A673 (cell line): ENCODE measurements around the gene ARFGAP1. TPM values are rescaled to one million over a fixed set of nuclear protein-coding genes. Genes with fewer than 3 reads are reported as not detected.

ENCODE experiments used
- BruUV-seq: library from RNA; stranded (reverse); fragments of 400-500 nt; replicated peaks from 2 replicates; lab custom pipeline; 2021; lab: Mats Ljungman, UMichigan
- CTCF ChIA-PET: fragments of 300-600 bp; sonication (Branson Sonifier 250); formaldehyde crosslinking; loops from one replicate; lab custom pipeline; 2022; ENCODE audit warnings: antibody characterized with exemption; lab: Charles Lee
- POLR2A ChIA-PET: fragments of 300-600 bp; sonication (Branson Sonifier 250); formaldehyde crosslinking; loops from one replicate; lab custom pipeline; 2022; ENCODE audit warnings: antibody characterized with exemption; ENCODE audit not compliant: low non-redundant PET; lab: Charles Lee
- DNase-seq: peaks from one replicate; pipeline ENCODE4 v3.0.0-alpha.2; 2015; ENCODE audit warnings: low spot score
- H3K27ac ChIP-seq: fragments of 200-600 bp; sonication (generic); 2 replicates; pipeline ENCODE4 v1.5.1; 2016; ENCODE audit warnings: mixed run types, low read depth, mild to moderate bottlenecking, mixed read lengths, antibody characterized with exemption, low read length; ENCODE audit not compliant: poor library complexity, severe bottlenecking
- H3K27me3 ChIP-seq: fragments of 200-600 bp; sonication (generic); replicated peaks from 2 replicates; pipeline ENCODE4 v1.6.1; 2017; ENCODE audit warnings: mixed run types, low read depth, mild to moderate bottlenecking, mixed read lengths, antibody characterized with exemption, low read length; ENCODE audit not compliant: insufficient read depth, poor library complexity
- H3K36me3 ChIP-seq: fragments of 200-600 bp; sonication (generic); 2 replicates; pipeline ENCODE4 v1.6.1; 2016; ENCODE audit warnings: mixed run types, mild to moderate bottlenecking, mixed read lengths, antibody characterized with exemption, low read length; ENCODE audit not compliant: insufficient read depth, poor library complexity, severe bottlenecking
- H3K4me1 ChIP-seq: fragments of 200-600 bp; sonication (generic); 2 replicates; pipeline ENCODE4 v1.6.1; 2017; ENCODE audit warnings: mixed run types, mild to moderate bottlenecking, mixed read lengths, antibody characterized with exemption, low read length; ENCODE audit not compliant: insufficient read depth, poor library complexity, severe bottlenecking
- H3K4me3 ChIP-seq: fragments of 200-600 bp; sonication (generic); 2 replicates; pipeline ENCODE4 v1.5.1; 2016; ENCODE audit warnings: low read depth, mixed run types, mild to moderate bottlenecking, mixed read lengths, low read length; ENCODE audit not compliant: poor library complexity, severe bottlenecking
- H3K9me3 ChIP-seq: fragments of 200-600 bp; sonication (generic); 2 replicates; pipeline ENCODE4 v1.6.1; 2016; ENCODE audit warnings: mixed run types, low read depth, mild to moderate bottlenecking, mixed read lengths, antibody characterized with exemption, low read length; ENCODE audit not compliant: poor library complexity, severe bottlenecking
- EZH2 ChIP-seq: fragments of 200-600 bp; sonication (generic); IDR thresholded peaks from 2 replicates; pipeline ENCODE4 v1.6.1; 2017; ENCODE audit warnings: borderline replicate concordance, low read depth, mild to moderate bottlenecking, mixed read lengths, antibody characterized with exemption, low read length; ENCODE audit not compliant: poor library complexity, severe bottlenecking
- intact Hi-C: fragments of 100-400 bp; cut with micrococcal nuclease; formaldehyde crosslinking; loops from one replicate; pipeline ENCODE4 v1.10.0; 2022; ENCODE audit not compliant: unreplicated experiment
- total RNA-seq: library from RNA; stranded (reverse); gene quantifications from 2 replicates; pipeline ENCODE4 v1.2.3, GENCODE V29; 2021
- TF ChIP-seq, protein P1 (sequence below): fragments of 300-800, 200-600 bp; sonication (generic); conservative IDR thresholded peaks from 2 replicates; pipeline ENCODE4 v1.5.1; 2017; ENCODE audit warnings: low read depth, mild to moderate bottlenecking, antibody characterized with exemption, low read length, moderate library complexity, mixed read lengths

The ARFGAP1 gene
- total RNA-seq, 1 experiment from 2014 or later: 90.4 TPM

DNA sequence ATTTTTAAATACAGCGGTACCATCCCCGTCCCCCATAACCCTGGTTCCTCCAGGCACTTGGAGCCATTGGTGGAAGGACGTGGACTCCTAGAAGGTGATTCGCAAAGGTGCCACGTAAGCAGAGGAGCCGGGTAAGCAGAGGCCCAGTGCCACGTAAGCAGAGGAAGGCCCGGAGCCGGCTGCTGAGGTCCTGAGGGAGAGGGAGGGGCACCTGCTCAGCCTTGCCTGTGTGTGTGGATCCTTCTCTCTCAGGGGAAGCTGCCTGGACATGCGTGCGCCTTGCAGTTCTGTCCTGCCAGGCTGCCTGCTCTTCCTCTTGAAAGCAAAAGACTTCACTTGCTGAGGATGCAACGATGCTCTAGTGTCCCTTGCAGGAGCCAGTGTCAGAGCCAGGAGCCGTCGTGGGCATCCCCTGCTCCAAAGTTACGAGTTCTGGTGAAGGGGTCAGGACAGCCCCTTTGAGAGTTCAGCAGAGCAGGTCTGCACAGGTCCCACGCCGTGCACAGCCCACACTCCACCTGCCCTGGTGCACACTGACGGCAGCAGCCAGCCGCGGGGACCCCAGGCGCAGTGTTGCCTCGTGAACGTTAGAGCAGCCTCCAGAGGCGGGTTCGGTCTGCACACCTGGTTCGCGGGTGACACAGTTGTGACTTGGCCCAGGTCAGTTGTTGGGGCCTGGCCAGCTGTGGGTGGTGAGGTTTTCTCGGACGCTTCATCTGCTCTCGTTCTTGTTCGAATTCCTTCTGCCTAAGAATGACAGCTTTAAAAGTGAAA is 16.5 kb upstream of the ARFGAP1 start:
- H3K4me3 ChIP-seq: no peak overlapping the region
- CTCF ChIA-PET: no interaction called here
- intact Hi-C loops: no loop called here
- H3K9me3 ChIP-seq: no peaks in the 10 kb centered on the region
- H3K4me1 ChIP-seq: no peaks in the 10 kb centered on the region
- H3K27me3 ChIP-seq: peaks cover 55% of the 10 kb centered on the region
- no peak overlapping the region for H3K27ac ChIP-seq
- no peak for TF ChIP-seq EZH2
- TF ChIP-seq, protein P1, sequence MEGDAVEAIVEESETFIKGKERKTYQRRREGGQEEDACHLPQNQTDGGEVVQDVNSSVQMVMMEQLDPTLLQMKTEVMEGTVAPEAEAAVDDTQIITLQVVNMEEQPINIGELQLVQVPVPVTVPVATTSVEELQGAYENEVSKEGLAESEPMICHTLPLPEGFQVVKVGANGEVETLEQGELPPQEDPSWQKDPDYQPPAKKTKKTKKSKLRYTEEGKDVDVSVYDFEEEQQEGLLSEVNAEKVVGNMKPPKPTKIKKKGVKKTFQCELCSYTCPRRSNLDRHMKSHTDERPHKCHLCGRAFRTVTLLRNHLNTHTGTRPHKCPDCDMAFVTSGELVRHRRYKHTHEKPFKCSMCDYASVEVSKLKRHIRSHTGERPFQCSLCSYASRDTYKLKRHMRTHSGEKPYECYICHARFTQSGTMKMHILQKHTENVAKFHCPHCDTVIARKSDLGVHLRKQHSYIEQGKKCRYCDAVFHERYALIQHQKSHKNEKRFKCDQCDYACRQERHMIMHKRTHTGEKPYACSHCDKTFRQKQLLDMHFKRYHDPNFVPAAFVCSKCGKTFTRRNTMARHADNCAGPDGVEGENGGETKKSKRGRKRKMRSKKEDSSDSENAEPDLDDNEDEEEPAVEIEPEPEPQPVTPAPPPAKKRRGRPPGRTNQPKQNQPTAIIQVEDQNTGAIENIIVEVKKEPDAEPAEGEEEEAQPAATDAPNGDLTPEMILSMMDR: no peak
- no TSS peak for BruUV-seq
- no peaks in the 10 kb centered on the region for H3K36me3 ChIP-seq
- no peak for DNase-seq
- POLR2A ChIA-PET: no interaction called here

DNA sequence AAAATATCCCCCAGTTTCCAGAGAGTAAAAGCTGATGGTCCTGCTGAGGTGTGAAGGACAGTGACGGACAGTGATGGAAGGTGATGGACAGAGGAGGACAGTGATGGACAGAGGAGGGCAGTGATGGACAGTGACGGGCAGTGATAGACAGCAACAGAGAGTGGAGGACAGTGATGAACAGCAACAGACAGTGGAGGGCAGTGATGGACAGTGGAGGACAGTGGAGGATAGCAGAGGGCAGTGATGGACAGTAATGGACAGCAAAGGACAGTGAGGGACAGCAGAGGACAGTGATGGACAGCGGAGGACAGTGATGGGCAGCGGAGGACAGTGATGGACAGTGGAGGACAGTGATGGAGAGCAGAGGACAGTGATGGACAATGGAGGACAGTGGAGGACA is 15.7 kb upstream of the ARFGAP1 start:
- peaks cover 58% of the 10 kb centered on the region for H3K27me3 ChIP-seq
- no peak overlapping the region for H3K27ac ChIP-seq
- no peak for TF ChIP-seq EZH2
- H3K4me1 ChIP-seq: no peaks in the 10 kb centered on the region
- no peaks in the 10 kb centered on the region for H3K9me3 ChIP-seq
- DNase-seq: no peak
- H3K4me3 ChIP-seq: no peak overlapping the region
- BruUV-seq: no TSS peak
- CTCF ChIA-PET: no interaction called here
- intact Hi-C loops: no loop called here
- no peaks in the 10 kb centered on the region for H3K36me3 ChIP-seq
- POLR2A ChIA-PET: no interaction called here

DNA sequence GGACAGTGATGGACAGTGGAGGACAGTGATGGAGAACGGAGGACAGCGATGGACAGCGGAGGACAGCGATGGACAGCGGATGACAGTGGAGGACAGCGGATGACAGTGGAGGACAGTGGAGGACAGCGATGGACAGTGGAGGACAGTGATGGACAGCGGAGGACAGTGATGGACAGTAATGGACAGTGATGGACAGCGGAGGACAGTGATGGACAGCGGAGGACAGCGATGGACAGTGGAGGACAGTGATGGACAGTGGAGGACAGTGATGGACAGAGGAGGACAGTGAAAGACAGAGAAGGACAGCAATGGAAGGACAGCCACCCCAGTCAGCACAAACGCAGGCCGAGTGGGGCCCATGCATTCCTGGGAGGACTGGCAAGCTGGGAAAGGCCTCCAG is 15.0 kb upstream of the ARFGAP1 start:
- TF ChIP-seq EZH2: no peak
- TF ChIP-seq, protein P1: no peak
- CTCF ChIA-PET: no interaction called here
- Histone ChIP-seq H3K27me3 (peaks cover 54% of the 10 kb centered on the region), H3K36me3 (no peaks in the 10 kb centered on the region), H3K27ac (no peak overlapping the region), H3K9me3 (no peaks in the 10 kb centered on the region), H3K4me3 (no peak overlapping the region), H3K4me1 (no peaks in the 10 kb centered on the region)
- intact Hi-C loops: no loop called here
- POLR2A ChIA-PET: no interaction called here
- no peak for DNase-seq
- no TSS peak for BruUV-seq
